GM18519 (cell line): ENCODE results near the gene RELL1.

Experiments
- ATAC-seq: cut with Tn5 transposase; IDR thresholded peaks from one replicate; pipeline ENCODE4 v1.9.1; 2021; ENCODE audit warnings: mild to moderate bottlenecking, moderate library complexity; ENCODE audit not compliant: unreplicated experiment, low FRiP score

The RELL1 gene

DNA sequence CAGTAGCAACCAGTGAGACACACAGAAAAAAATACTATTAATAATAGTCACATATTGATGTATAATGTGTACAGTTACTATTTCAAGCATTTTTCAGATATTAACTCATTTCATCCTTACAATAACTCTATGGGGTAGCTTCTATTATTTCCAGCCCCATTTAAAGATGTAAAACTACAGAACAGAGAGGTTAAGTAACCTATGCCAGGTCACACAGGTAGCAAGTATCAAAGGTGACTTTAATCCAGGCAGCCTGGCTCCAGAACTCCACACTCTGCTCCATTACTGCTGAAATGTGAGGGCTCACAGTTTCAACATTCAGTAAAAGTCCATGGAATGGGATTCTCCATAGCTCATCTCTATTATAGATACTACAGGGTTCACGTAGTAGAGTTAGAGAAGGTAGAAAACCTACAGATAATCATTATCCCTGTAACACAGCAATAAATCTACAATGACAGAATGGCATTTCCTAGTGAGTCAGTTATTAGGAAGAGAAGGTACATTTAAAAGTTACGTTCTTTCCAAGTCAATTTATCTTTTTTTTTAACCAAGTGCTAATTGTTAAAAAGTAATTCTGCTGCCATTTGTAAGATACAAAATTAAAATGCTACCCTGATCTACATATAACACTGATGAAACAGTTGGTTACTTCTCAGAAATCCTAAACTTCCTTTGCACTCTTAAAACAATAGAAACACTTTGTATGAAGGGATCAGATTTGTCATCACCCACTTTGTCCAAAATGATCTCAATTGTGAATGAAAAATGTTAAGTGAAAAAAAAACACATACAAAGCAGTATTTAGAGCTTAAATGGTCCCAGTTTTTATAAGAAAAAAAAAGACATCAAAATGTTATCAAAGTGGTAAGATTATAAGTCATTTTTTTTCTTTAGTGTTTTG lies 18.7 kb downstream of the RELL1 start:
- no peak for ATAC-seq

GRCh38 chr4:37666625-37667071 lies 19.5 kb downstream of the RELL1 start:
- ATAC-seq = no peak

DNA sequence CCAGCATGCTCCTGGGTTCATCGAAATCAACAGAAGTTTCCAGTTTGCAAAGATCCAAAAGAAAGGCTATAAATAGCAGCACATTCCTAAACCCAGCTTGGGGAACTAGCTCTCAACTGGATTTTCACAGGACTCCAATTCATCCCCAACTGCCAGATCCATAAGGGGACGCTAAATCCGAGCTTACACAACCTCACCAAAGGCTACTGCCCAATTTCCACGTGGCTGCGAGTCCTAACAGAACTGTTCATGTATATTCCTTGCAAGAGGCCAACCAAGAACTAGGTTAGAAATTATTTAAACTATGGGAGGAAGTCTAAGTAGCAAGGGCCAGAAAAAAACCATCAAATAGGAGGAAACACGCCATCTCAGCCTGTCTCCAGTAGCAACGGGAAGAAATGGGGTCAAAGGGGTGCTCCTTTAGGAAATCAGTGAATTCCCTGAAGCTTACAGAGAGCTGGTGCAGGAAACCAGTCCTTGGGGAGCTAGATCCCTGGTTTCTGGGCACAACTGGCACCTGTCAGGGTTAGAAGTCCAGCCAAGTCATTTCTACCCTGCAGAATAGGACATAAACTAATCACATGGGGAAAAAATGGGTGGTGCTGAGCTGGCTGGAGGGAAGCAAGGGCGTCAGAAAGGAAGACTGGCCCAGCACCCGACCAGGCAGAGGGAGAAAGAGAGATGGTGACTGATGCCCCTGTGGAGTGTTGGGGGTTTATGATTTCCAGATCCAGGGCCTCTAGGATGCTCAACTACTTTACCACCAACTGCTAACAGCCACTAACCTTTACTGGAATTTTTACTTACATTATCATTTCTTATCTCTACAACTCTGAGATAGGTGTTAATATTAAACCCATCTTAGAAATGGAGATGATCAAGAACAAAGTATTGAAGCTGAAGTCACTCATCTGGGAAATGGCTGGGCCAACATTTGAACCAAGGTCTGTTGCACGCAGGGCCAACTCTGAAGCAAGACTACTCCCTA lies 20.5 kb downstream of the RELL1 start:
- ATAC-seq = no peak

- no peak for ATAC-seq
Measured at GRCh38 chr4:37664696-37665095, 21.5 kb downstream of the RELL1 start.

GRCh38 chr4:37663552-37663951 lies 22.6 kb downstream of the RELL1 start:
- ATAC-seq = no peak

- ATAC-seq = no peak
Measured at GRCh38 chr4:37662861-37663390, 23.2 kb downstream of the RELL1 start.

- no peak for ATAC-seq
Measured at GRCh38 chr4:37662251-37662650, 23.9 kb downstream of the RELL1 start.

GRCh38 chr4:37661772-37662171 lies 24.4 kb downstream of the RELL1 start:
- ATAC-seq = no peak

DNA sequence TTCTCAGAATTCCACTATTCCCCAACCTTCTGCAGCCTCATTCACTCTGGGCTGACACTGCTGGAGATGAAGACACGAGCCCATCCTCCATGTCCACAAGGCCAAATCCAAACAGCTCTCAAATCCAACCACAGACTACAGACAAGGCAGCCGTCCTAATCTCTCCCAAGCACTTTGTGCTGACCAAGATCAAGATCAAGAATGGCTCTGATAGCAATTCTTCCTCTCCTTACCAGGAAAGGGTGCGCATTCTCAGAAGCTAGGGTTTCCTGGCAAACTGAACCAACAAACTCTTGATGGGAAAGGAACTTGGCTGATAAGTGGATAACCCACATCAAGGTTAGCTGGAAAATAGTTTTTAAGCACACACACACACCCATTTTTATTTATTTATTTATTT lies 26.5 kb downstream of the RELL1 start:
- ATAC-seq = no peak

DNA sequence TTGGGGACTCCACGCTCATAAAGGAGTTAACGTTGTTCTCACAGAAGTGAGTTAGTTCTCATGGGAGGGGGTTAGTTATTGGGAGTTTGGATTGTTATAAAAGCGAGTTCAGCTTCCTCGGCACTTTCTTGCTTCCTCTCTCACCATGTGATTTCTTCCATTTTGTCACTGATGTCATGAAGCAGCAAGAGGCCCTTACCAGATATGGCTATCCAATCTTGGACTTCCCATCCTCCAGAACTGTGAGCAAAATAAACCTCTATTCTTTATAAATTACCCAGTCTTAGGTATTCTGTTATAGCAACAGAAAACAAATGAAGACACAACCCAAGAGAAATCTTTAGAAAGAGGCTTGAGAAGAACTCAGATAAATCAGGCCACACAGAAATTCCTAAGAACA lies 29.5 kb downstream of the RELL1 start:
- no peak for ATAC-seq

GRCh38 chr4:37653601-37654000 lies 32.6 kb downstream of the RELL1 start:
- ATAC-seq = no peak

DNA sequence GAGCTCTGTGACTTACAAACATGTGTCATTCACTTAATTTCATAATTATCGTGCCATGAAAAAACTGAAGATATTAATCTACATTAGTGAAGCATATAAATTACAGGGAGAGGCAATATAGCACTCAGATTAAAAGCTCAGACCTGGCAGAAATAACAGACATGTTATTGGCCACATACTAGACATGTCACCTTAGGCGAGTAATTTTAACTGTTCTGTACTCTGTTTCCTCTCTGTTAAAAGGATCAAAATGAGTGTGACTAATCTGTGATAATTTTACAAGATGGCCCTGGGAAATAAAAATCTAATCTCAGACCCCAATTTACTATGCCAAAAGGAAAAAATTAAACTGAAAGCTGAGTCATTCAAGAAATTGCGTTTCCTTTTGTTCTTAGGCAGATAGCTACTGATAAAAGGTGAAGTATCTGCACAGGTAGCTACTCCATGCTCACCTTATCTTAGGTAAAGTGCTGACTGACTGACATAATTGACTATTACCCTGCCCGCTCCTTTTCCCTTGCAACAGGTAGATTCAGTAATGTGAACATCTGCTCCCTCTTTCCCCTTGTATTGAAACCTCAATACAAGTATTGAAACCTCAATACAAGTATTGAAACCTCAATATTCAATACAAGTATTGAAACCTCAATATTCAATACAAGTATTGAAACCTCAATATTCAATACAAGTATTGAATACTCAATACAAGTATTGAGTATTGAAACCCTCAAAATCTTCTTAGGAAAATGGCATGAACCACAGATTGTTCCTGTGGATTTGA lies 33.2 kb downstream of the RELL1 start:
- no peak for ATAC-seq

GRCh38 chr4:37651781-37652377 lies 34.3 kb downstream of the RELL1 start:
- no peak for ATAC-seq

- ATAC-seq = no peak
Measured at GRCh38 chr4:37650481-37650880, 35.7 kb downstream of the RELL1 start.

DNA sequence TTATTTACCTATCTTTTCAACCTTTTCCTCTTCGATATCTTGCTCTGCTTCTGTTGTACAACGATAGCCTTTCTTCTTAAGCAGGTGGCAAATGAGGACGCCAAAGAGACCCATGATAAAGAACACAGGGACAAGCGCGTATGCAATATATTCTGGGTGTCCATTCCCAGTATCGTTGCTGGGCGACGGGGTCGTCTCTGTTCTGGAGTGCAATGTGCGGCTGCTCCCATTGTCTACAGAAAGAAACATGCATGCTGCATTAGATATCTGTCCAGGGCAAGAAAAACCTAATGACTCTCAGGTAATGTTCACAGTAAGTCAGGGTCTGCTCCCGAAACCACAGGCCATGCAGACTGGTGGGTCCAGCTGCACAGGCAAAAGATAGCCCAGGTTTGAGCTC lies 36.9 kb downstream of the RELL1 start:
- no peak for ATAC-seq

- no peak for ATAC-seq
Measured at GRCh38 chr4:37648084-37648817, 37.9 kb downstream of the RELL1 start.

DNA sequence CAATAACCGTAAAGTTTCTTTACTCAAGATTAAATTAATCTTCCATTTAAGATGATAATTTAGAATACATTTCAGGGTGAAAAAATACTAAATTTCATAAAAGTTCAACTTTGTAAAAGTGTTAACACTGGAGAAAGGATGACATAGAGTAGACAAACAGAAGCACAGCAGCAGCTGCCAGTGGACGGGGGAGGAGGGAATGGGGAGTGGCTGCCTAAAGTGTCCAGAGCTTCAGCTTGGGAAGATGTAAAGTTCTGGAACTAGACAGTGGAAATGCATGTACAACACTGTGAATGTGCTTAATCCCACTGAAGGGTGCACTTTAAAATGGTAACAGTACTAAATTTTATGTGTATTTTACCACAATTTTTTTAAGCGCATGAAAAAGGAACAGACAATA lies 39.9 kb downstream of the RELL1 start:
- ATAC-seq = no peak

GRCh38 chr4:37645736-37646135 lies 40.4 kb downstream of the RELL1 start:
- no peak for ATAC-seq

DNA sequence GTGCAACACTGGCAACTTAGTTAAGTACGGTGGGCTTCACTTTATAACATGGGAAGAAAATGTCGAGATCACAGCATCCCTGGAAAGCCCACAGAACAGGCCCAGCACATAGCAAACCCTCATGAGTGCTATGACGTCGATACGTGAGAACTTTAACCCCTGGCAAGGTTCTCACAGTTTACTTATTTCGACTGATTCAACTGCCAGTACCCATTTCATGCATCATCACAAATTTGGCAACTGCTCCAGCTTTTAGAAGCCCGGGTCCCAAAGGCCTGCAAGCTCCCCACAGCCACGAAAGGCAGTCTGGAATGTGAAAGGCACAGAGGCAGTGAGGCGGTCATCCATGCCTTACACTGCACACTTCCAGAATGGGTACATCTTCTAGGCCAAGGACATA lies 41.2 kb downstream of the RELL1 start:
- ATAC-seq = no peak
